Ramos (cell line): Measurements from ENCODE around the gene EHD1.

Experiments
- in situ Hi-C: fragments of 300-500 bp; cut with MboI; formaldehyde crosslinking; loops from one replicate; pipeline ENCODE4 v1.14.3; 2022; ENCODE audit warnings: low sequenced_read_pairs; ENCODE audit not compliant: unreplicated experiment

EHD1 gene

GRCh38 chr11:64861227-64861975, 17.0 kb downstream of the EHD1 start:
- in situ Hi-C loops = no loop called here

GRCh38 chr11:64859542-64860414, 18.6 kb downstream of the EHD1 start:
- in situ Hi-C loops = no loop called here

- in situ Hi-C loops = no loop called here
Measured at GRCh38 chr11:64858467-64859263, 19.8 kb downstream of the EHD1 start.

GRCh38 chr11:64857485-64857884, 20.9 kb downstream of the EHD1 start:
- in situ Hi-C loops = no loop called here

- in situ Hi-C loops = no loop called here
Measured at GRCh38 chr11:64856382-64857227, 21.8 kb downstream of the EHD1 start.

GRCh38 chr11:64855596-64856304, 22.7 kb downstream of the EHD1 start:
- in situ Hi-C loops = no loop called here

- in situ Hi-C loops = no loop called here
Measured at GRCh38 chr11:64854534-64855502, 23.6 kb downstream of the EHD1 start.

GRCh38 chr11:64854157-64854533, 24.3 kb downstream of the EHD1 start:
- in situ Hi-C loops = no loop called here

- in situ Hi-C loops = no loop called here
Measured at GRCh38 chr11:64853709-64854108, 24.7 kb downstream of the EHD1 start.

GRCh38 chr11:64852804-64853509, 25.5 kb downstream of the EHD1 start:
- in situ Hi-C loops = no loop called here

GRCh38 chr11:64851831-64852351, 26.5 kb downstream of the EHD1 start:
- in situ Hi-C loops = no loop called here

GRCh38 chr11:64850979-64851567, 27.3 kb downstream of the EHD1 start:
- in situ Hi-C loops = no loop called here

GRCh38 chr11:64849598-64850356, 28.6 kb downstream of the EHD1 start:
- in situ Hi-C loops = loop anchor here (5.0 kb wide), 2 partner anchors 43 to 263 kb away; partner anchors contain the start of gene TM7SF2

GRCh38 chr11:64848826-64849597, 29.4 kb downstream of the EHD1 start:
- in situ Hi-C loops = loop anchor here (5.0 kb wide), 2 partner anchors 43 to 263 kb away; partner anchors contain the start of gene TM7SF2

- in situ Hi-C loops = loop anchor here (5.0 kb wide), 2 partner anchors 44 to 264 kb away; partner anchors contain the start of gene TM7SF2
Measured at GRCh38 chr11:64848214-64848825, 30.1 kb downstream of the EHD1 start.
